GM23248 (cell line): ENCODE data around the gene NCAM2. TPM values are rescaled to one million over a fixed set of nuclear protein-coding genes. Genes with fewer than 3 reads are reported as not detected.

Source experiments
- DNase-seq: peaks from one replicate; pipeline ENCODE4 v3.0.0-alpha.2; 2015
- H2AFZ ChIP-seq: fragments of 200-600 bp; sonication (generic); 2 replicates; pipeline ENCODE4 v1.6.1; 2016; ENCODE audit warnings: antibody characterized with exemption
- H3F3A ChIP-seq: fragments of 200-600 bp; sonication (generic); 2 replicates; pipeline ENCODE4 v1.6.1; 2016; ENCODE audit warnings: mild to moderate bottlenecking, antibody characterized with exemption, mixed run types; ENCODE audit not compliant: insufficient read depth
- H3K27ac ChIP-seq: fragments of 200-600 bp; sonication (generic); 2 replicates; pipeline ENCODE4 v1.5.1; 2016; ENCODE audit warnings: mild to moderate bottlenecking
- H3K27me3 ChIP-seq: fragments of 200-600 bp; sonication (generic); replicated peaks from 2 replicates; pipeline ENCODE4 v1.6.1; 2016; ENCODE audit warnings: mild to moderate bottlenecking; ENCODE audit not compliant: insufficient read depth
- H3K36me3 ChIP-seq: fragments of 200-600 bp; sonication (generic); 2 replicates; pipeline ENCODE4 v1.6.1; 2016; ENCODE audit warnings: low read depth, mild to moderate bottlenecking
- H3K4me1 ChIP-seq: fragments of 200-600 bp; sonication (generic); 2 replicates; pipeline ENCODE4 v1.6.1; 2016; ENCODE audit warnings: mild to moderate bottlenecking; ENCODE audit not compliant: insufficient read depth
- H3K4me2 ChIP-seq: fragments of 200-600 bp; sonication (generic); one replicate; pipeline ENCODE4 v1.6.1; 2016; ENCODE audit warnings: mild to moderate bottlenecking; ENCODE audit not compliant: unreplicated experiment
- H3K4me3 ChIP-seq: fragments of 200-600 bp; sonication (generic); 2 replicates; pipeline ENCODE4 v1.5.1; 2016; ENCODE audit warnings: mild to moderate bottlenecking
- H3K79me2 ChIP-seq: fragments of 200-600 bp; sonication (generic); 2 replicates; pipeline ENCODE4 v1.6.1; 2016; ENCODE audit warnings: mild to moderate bottlenecking; ENCODE audit not compliant: insufficient read depth
- H3K9ac ChIP-seq: fragments of 200-600 bp; sonication (generic); 2 replicates; pipeline ENCODE4 v1.6.1; 2016; ENCODE audit warnings: mild to moderate bottlenecking
- H3K9me2 ChIP-seq: fragments of 200-600 bp; sonication (generic); 2 replicates; pipeline ENCODE4 v1.6.1; 2016; ENCODE audit warnings: mixed run types, mild to moderate bottlenecking, moderate library complexity; ENCODE audit not compliant: insufficient read depth
- H3K9me3 ChIP-seq: fragments of 200-600 bp; sonication (generic); one replicate; pipeline ENCODE4 v1.6.1; 2017; ENCODE audit warnings: low read depth
- H4K20me1 ChIP-seq: fragments of 200-600 bp; sonication (generic); 2 replicates; pipeline ENCODE4 v1.6.0; 2016; ENCODE audit not compliant: insufficient read depth
- EZH2 ChIP-seq: fragments of 200-600 bp; sonication (generic); IDR thresholded peaks from 2 replicates; pipeline ENCODE4 v1.6.1; 2018; ENCODE audit warnings: antibody characterized with exemption, mild to moderate bottlenecking; ENCODE audit not compliant: insufficient read depth, poor library complexity, severe bottlenecking
- EZH2phosphoT487 ChIP-seq: fragments of 200-600 bp; sonication (generic); IDR thresholded peaks from 2 replicates; pipeline ENCODE4 v1.6.1; 2018; ENCODE audit warnings: antibody characterized with exemption, moderate library complexity, mild to moderate bottlenecking, low read depth; ENCODE audit not compliant: insufficient read depth
- WGBS, 2 experiments: methylation state at CpG; one replicate each; pipeline ENCODE4 v1.1.6; 2015 to 2017; ENCODE audit warnings: low lambda C conversion rate in 2 of 2, low coverage in 1 of 2; ENCODE audit errors: missing lambda C conversion rate in 2 of 2; 5-methylcytosine and 5-hydroxymethylcytosine counted together
- in situ Hi-C: fragments of 300-500 bp; cut with MboI; formaldehyde crosslinking; loops from 2 replicates; pipeline ENCODE4 v1.15.0; 2020
- polyA plus RNA-seq: library from polyadenylated mRNA; unstranded; fragments of >200 nt; fragmentation: Nextera tagmentation; extraction: Ambion mirVana; gene quantifications from 2 replicates; pipeline ENCODE4 v1.2.1, GENCODE V29; 2016
- total RNA-seq: library from RNA; depleted of rRNA; stranded (reverse); fragments of >200 nt; shearing (Covaris generic); gene quantifications from 2 replicates; pipeline ENCODE4 v1.2.3, GENCODE V29; 2014

NCAM2 gene
- total and polyA plus RNA-seq, 2 experiments from 2014 or later: 1.3 to 1.7 TPM

GRCh38 chr21:21238629-21239400, 240.6 kb downstream of the NCAM2 start:
- Histone ChIP-seq H3K79me2 (no peaks in the 10 kb centered on the region), H2AFZ (no peak overlapping the region), H3K9ac (no peak overlapping the region), H3K9me3 (no peaks in the 10 kb centered on the region), H4K20me1 (no peaks in the 10 kb centered on the region), H3K36me3 (no peaks in the 10 kb centered on the region), H3K4me2 (no peak overlapping the region), H3F3A (no peaks in the 10 kb centered on the region), H3K4me1 (no peaks in the 10 kb centered on the region), H3K27me3 (no peaks in the 10 kb centered on the region), H3K27ac (no peak overlapping the region), H3K4me3 (no peak overlapping the region), H3K9me2 (no peaks in the 10 kb centered on the region)
- WGBS, 2 experiments: 84 to 87% methylated on average over 10 of the region's 10 CpGs
- in situ Hi-C loops: loop anchor here (25.0 kb wide), 1 partner anchor 1548 kb away; no protein-coding TSS in a partner anchor
- DNase-seq: no peak
- TF ChIP-seq EZH2phosphoT487 (no peak), EZH2 (no peak)

DNA sequence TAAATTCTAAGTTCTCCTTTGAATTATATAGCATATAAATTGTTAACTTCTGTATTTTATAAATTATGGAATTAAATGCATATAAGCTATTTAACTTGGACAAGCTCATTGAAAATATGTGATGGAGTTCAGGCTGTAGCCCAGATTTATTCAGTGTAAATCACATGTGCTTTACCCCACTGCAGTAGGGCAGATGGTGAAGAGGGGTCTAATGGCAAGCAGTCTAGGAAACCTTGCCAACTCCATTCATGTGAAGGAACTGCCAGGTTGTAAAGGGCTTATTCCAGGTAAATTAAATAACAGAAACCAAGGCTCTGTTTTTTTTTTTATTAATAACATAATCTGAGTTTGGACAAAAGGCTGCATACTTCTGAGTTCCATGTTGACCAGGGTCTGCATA, 243.2 kb downstream of the NCAM2 start:
- in situ Hi-C loops: loop anchor here (25.0 kb wide), 1 partner anchor 1546 kb away; no protein-coding TSS in a partner anchor
- H3K79me2 ChIP-seq: no peaks in the 10 kb centered on the region
- no peaks in the 10 kb centered on the region for H3K27me3 ChIP-seq
- H3K4me1 ChIP-seq: no peaks in the 10 kb centered on the region
- no peaks in the 10 kb centered on the region for H3F3A ChIP-seq
- no peak overlapping the region for H3K4me3 ChIP-seq
- no peaks in the 10 kb centered on the region for H3K9me3 ChIP-seq
- H2AFZ ChIP-seq: no peak overlapping the region
- no peak overlapping the region for H3K9ac ChIP-seq
- TF ChIP-seq EZH2 (no peak), EZH2phosphoT487 (no peak)
- no peak overlapping the region for H3K4me2 ChIP-seq
- no peaks in the 10 kb centered on the region for H4K20me1 ChIP-seq
- H3K36me3 ChIP-seq: no peaks in the 10 kb centered on the region
- H3K9me2 ChIP-seq: no peaks in the 10 kb centered on the region
- H3K27ac ChIP-seq: no peak overlapping the region
- no peak for DNase-seq

DNA sequence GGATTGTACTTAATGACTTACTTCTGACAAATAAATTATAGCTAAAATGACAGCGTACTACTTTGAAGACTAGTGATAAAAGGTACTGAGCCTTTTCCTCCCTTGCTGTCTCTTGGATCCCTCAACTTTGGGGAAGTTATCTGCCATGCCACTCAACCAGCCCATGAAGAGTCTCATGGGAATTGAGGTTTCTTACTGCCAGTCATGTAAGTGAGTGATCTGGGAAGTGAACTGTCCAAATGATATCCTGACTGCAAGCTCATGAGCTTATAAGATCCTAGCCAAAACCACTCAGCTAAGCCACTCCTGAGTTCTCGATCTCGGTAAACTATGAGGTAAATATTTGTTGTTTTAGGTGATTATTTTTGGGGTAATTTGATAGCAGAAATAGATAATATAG, 247.8 kb downstream of the NCAM2 start:
- no peak for DNase-seq
- no peaks in the 10 kb centered on the region for H3K27me3 ChIP-seq

GRCh38 chr21:21247424-21247823, 249.2 kb downstream of the NCAM2 start:
- Histone ChIP-seq H3K9ac (no peak overlapping the region), H3K4me2 (no peak overlapping the region), H3K4me1 (no peaks in the 10 kb centered on the region), H3K9me2 (no peaks in the 10 kb centered on the region), H4K20me1 (no peaks in the 10 kb centered on the region), H3K4me3 (no peak overlapping the region), H3K36me3 (no peaks in the 10 kb centered on the region), H3K27ac (no peak overlapping the region), H3K79me2 (no peaks in the 10 kb centered on the region), H3K27me3 (no peaks in the 10 kb centered on the region), H2AFZ (no peak overlapping the region), H3K9me3 (no peaks in the 10 kb centered on the region), H3F3A (no peaks in the 10 kb centered on the region)
- 36 to 39% methylated on average over 1 of the region's 1 CpG for WGBS, 2 experiments
- TF ChIP-seq EZH2 (no peak), EZH2phosphoT487 (no peak)
- no peak for DNase-seq
- in situ Hi-C loops: loop anchor here (25.0 kb wide), 1 partner anchor 1540 kb away; no protein-coding TSS in a partner anchor

More for the DNA sequence above, 247.8 kb downstream of the NCAM2 start:
- WGBS, 2 experiments: 83 to 85% methylated on average over 3 of the region's 3 CpGs
- in situ Hi-C loops: loop anchor here (25.0 kb wide), 1 partner anchor 1541 kb away; no protein-coding TSS in a partner anchor
- H3K4me1 ChIP-seq: no peaks in the 10 kb centered on the region
- no peak overlapping the region for H3K27ac ChIP-seq
- TF ChIP-seq EZH2phosphoT487 (no peak), EZH2 (no peak)
- H3K4me3 ChIP-seq: no peak overlapping the region
- no peaks in the 10 kb centered on the region for H4K20me1 ChIP-seq
- H3K36me3 ChIP-seq: no peaks in the 10 kb centered on the region
- H3K9me2 ChIP-seq: no peaks in the 10 kb centered on the region
- no peak overlapping the region for H3K9ac ChIP-seq
- no peak overlapping the region for H3K4me2 ChIP-seq
- no peaks in the 10 kb centered on the region for H3F3A ChIP-seq
- H3K79me2 ChIP-seq: no peaks in the 10 kb centered on the region
- no peaks in the 10 kb centered on the region for H3K9me3 ChIP-seq
- H2AFZ ChIP-seq: no peak overlapping the region
